Glutamatergic neuron (in vitro differentiated cells): ENCODE data around the gene TAP2. TPM values are rescaled to one million over a fixed set of nuclear protein-coding genes. Genes with fewer than 3 reads are reported as not detected.

Experiments used
- DNase-seq: peaks from one replicate; pipeline ENCODE4 v3.0.0; 2022
- H3K27ac Mint-ChIP-seq: one replicate; pipeline ENCODE4 v1.8.0; 2020; ENCODE audit warnings: mild to moderate bottlenecking, mixed read lengths, inconsistent platforms; ENCODE audit not compliant: unreplicated experiment
- H3K27me3 Mint-ChIP-seq: one replicate; pipeline ENCODE4 v1.8.0; 2020; ENCODE audit warnings: mild to moderate bottlenecking, moderate library complexity, mixed read lengths, inconsistent platforms; ENCODE audit not compliant: unreplicated experiment
- H3K36me3 Mint-ChIP-seq: one replicate; pipeline ENCODE4 v1.8.0; 2020; ENCODE audit warnings: mild to moderate bottlenecking, mixed read lengths, inconsistent platforms; ENCODE audit not compliant: unreplicated experiment
- H3K4me1 Mint-ChIP-seq: one replicate; pipeline ENCODE4 v1.8.0; 2020; ENCODE audit warnings: mild to moderate bottlenecking, low read depth, mixed read lengths, inconsistent platforms; ENCODE audit not compliant: unreplicated experiment
- H3K4me3 Mint-ChIP-seq: one replicate; pipeline ENCODE4 v1.8.0; 2020; ENCODE audit warnings: mild to moderate bottlenecking, mixed read lengths, inconsistent platforms; ENCODE audit not compliant: unreplicated experiment
- H3K9me3 Mint-ChIP-seq: one replicate; pipeline ENCODE4 v1.8.0; 2020; ENCODE audit warnings: mild to moderate bottlenecking, moderate library complexity, mixed read lengths, inconsistent platforms; ENCODE audit not compliant: unreplicated experiment
- CTCF ChIP-seq: fragments of 200-600 bp; sonication (generic); IDR thresholded peaks from one replicate; pipeline ENCODE4 v1.5.0; 2021; ENCODE audit not compliant: partially characterized antibody, unreplicated experiment
- total RNA-seq: library from RNA; stranded (reverse); fragmentation: NEBNext Ultra II Directional; extraction: Animal tissue kit (Norgen Biotek cat#: 25700); gene quantifications from one replicate; pipeline ENCODE4 v1.2.1, GENCODE V29; 2021; ENCODE audit not compliant: unreplicated experiment

TAP2 gene
- total RNA-seq, 1 donor from 2014 or later, result 1.9 TPM

- Mint-ChIP-seq H3K36me3 (no peaks in the 10 kb centered on the region), H3K4me3 (no peak overlapping the region), H3K27me3 (no peaks in the 10 kb centered on the region), H3K27ac (no peak overlapping the region), H3K9me3 (no peaks in the 10 kb centered on the region), H3K4me1 (no peaks in the 10 kb centered on the region)
- no peak for TF ChIP-seq CTCF
- no peak for DNase-seq
Observed at GRCh38 chr6:32835167-32835893, 3.2 kb downstream of the TAP2 start.

GRCh38 chr6:32833664-32834063 lies 4.9 kb downstream of the TAP2 start:
- H3K9me3 Mint-ChIP-seq, result no peaks in the 10 kb centered on the region
- no peaks in the 10 kb centered on the region for H3K4me1 Mint-ChIP-seq
- TF ChIP-seq CTCF, result no peak
- no peak for DNase-seq
- H3K27ac Mint-ChIP-seq, result no peak overlapping the region
- no peaks in the 10 kb centered on the region for H3K36me3 Mint-ChIP-seq
- H3K4me3 Mint-ChIP-seq, result no peak overlapping the region
- H3K27me3 Mint-ChIP-seq, result no peaks in the 10 kb centered on the region

GRCh38 chr6:32832535-32832934 lies 6.0 kb downstream of the TAP2 start:
- no peak for DNase-seq
- Mint-ChIP-seq H3K9me3 (no peaks in the 10 kb centered on the region), H3K36me3 (no peaks in the 10 kb centered on the region), H3K27me3 (no peaks in the 10 kb centered on the region), H3K4me3 (no peak overlapping the region), H3K4me1 (no peaks in the 10 kb centered on the region), H3K27ac (no peak overlapping the region)
- no peak for TF ChIP-seq CTCF

- Mint-ChIP-seq H3K4me1 (no peaks in the 10 kb centered on the region), H3K27ac (no peak overlapping the region), H3K36me3 (no peaks in the 10 kb centered on the region), H3K27me3 (no peaks in the 10 kb centered on the region), H3K4me3 (no peak overlapping the region), H3K9me3 (no peaks in the 10 kb centered on the region)
- no peak for TF ChIP-seq CTCF
- no peak for DNase-seq
Observed at GRCh38 chr6:32830936-32831335, 7.6 kb downstream of the TAP2 start.

GRCh38 chr6:32830017-32830416 lies 8.5 kb downstream of the TAP2 start:
- TF ChIP-seq CTCF, result no peak
- H3K27me3 Mint-ChIP-seq, result no peaks in the 10 kb centered on the region
- no peak overlapping the region for H3K4me3 Mint-ChIP-seq
- DNase-seq, result no peak
- no peaks in the 10 kb centered on the region for H3K36me3 Mint-ChIP-seq
- no peaks in the 10 kb centered on the region for H3K4me1 Mint-ChIP-seq
- H3K27ac Mint-ChIP-seq, result no peak overlapping the region
- no peaks in the 10 kb centered on the region for H3K9me3 Mint-ChIP-seq
